H9 (cell line): ENCODE data around the gene LHPP. TPM values are rescaled to one million over a fixed set of nuclear protein-coding genes. Genes with fewer than 3 reads are reported as not detected.

Experiments
- DNase-seq: peaks from one replicate; pipeline ENCODE4 v3.0.0-alpha.2; 2017
- H2AFZ ChIP-seq: one replicate; pipeline ENCODE4 v1.6.1; 2013; ENCODE audit warnings: mild to moderate bottlenecking, low read length, control low read depth, moderate library complexity
- H2AK5ac ChIP-seq: 2 replicates; pipeline ENCODE4 v1.6.1; 2013; ENCODE audit warnings: low read length, control low read depth, mixed read lengths; ENCODE audit not compliant: insufficient read length
- H2BK120ac ChIP-seq: one replicate; pipeline ENCODE4 v1.6.1; 2013; ENCODE audit warnings: low read depth, mild to moderate bottlenecking, low read length, control low read depth, inconsistent platforms; ENCODE audit not compliant: poor library complexity, severe bottlenecking
- H2BK12ac ChIP-seq: 2 replicates; pipeline ENCODE4 v1.6.1; 2013; ENCODE audit warnings: low read length, control low read depth, mixed read lengths, low read depth; ENCODE audit not compliant: insufficient read length
- H2BK15ac ChIP-seq: 2 replicates; pipeline ENCODE4 v1.6.1; 2013; ENCODE audit warnings: low read depth, low read length, control low read depth
- H2BK20ac ChIP-seq: one replicate; pipeline ENCODE4 v1.6.1; 2013; ENCODE audit warnings: low read depth, mild to moderate bottlenecking, low read length, control low read depth, inconsistent platforms; ENCODE audit not compliant: poor library complexity, severe bottlenecking
- H2BK5ac ChIP-seq: 2 replicates; pipeline ENCODE4 v1.6.1; 2013; ENCODE audit warnings: low read length, control low read depth, mixed read lengths; ENCODE audit not compliant: insufficient read length
- H3K14ac ChIP-seq: 2 replicates; pipeline ENCODE4 v1.6.1; 2013; ENCODE audit warnings: low read length, control low read depth; ENCODE audit not compliant: insufficient read depth
- H3K18ac ChIP-seq: 2 replicates; pipeline ENCODE4 v1.6.1; 2013; ENCODE audit warnings: low read depth, mild to moderate bottlenecking, mixed read lengths, low read length, control low read depth; ENCODE audit not compliant: insufficient read length
- H3K23ac ChIP-seq: 2 replicates; pipeline ENCODE4 v1.6.1; 2013; ENCODE audit warnings: low read length, control low read depth, mixed read lengths, low read depth; ENCODE audit not compliant: insufficient read length
- H3K23me2 ChIP-seq: 2 replicates; pipeline ENCODE4 v1.6.1; 2013; ENCODE audit warnings: low read depth, mild to moderate bottlenecking, mixed read lengths, low read length, control low read depth; ENCODE audit not compliant: insufficient read length, poor library complexity, severe bottlenecking
- H3K27ac ChIP-seq: 2 replicates; pipeline ENCODE4 v1.5.1; 2013; ENCODE audit warnings: low read length, control low read depth, mixed read lengths, low read depth; ENCODE audit not compliant: insufficient read length
- H3K27me3 ChIP-seq: 2 replicates; pipeline ENCODE4 v1.6.1; 2013; ENCODE audit warnings: low read length, control low read depth, inconsistent platforms; ENCODE audit not compliant: insufficient read depth
- H3K4ac ChIP-seq: 2 replicates; pipeline ENCODE4 v1.6.1; 2013; ENCODE audit warnings: low read depth, mild to moderate bottlenecking, control low read depth, inconsistent platforms, low read length, moderate library complexity
- H3K4me1 ChIP-seq: 2 replicates; pipeline ENCODE4 v1.6.1; 2013; ENCODE audit warnings: low read length, control low read depth, inconsistent platforms; ENCODE audit not compliant: insufficient read depth
- H3K4me2 ChIP-seq: 2 replicates; pipeline ENCODE4 v1.6.1; 2013; ENCODE audit warnings: low read length, control low read depth, mixed read lengths; ENCODE audit not compliant: insufficient read length, insufficient read depth
- H3K56ac ChIP-seq: 2 replicates; pipeline ENCODE4 v1.6.1; 2013; ENCODE audit warnings: low read depth, mild to moderate bottlenecking, mixed read lengths, low read length, control low read depth; ENCODE audit not compliant: insufficient read length
- H3K79me1 ChIP-seq: 2 replicates; pipeline ENCODE4 v1.6.1; 2013; ENCODE audit warnings: low read depth, mild to moderate bottlenecking, moderate library complexity, low read length, control low read depth, inconsistent platforms; ENCODE audit not compliant: insufficient read depth, poor library complexity, severe bottlenecking
- H3K79me2 ChIP-seq: 2 replicates; pipeline ENCODE4 v1.6.1; 2013; ENCODE audit warnings: low read length, control low read depth, inconsistent platforms; ENCODE audit not compliant: insufficient read depth
- H3K9ac ChIP-seq: 2 replicates; pipeline ENCODE4 v1.6.1; 2013; ENCODE audit warnings: low read length, control low read depth, mixed read lengths; ENCODE audit not compliant: insufficient read length; ENCODE audit errors: extremely low read depth
- H3K9me3 ChIP-seq: one replicate; pipeline ENCODE4 v1.6.1; 2013; ENCODE audit warnings: low read depth, low read length, inconsistent platforms; ENCODE audit not compliant: control insufficient read depth
- H3T11ph ChIP-seq: one replicate; pipeline ENCODE4 v1.6.1; 2013; ENCODE audit warnings: mild to moderate bottlenecking, low read length, control low read depth, inconsistent platforms
- H4K20me1 ChIP-seq: one replicate; pipeline ENCODE4 v1.6.1; 2013; ENCODE audit not compliant: control insufficient read depth, insufficient read length, insufficient read depth
- H4K5ac ChIP-seq: 2 replicates; pipeline ENCODE4 v1.6.1; 2013; ENCODE audit warnings: low read depth, mild to moderate bottlenecking, mixed read lengths, low read length, control low read depth; ENCODE audit not compliant: insufficient read length
- H4K8ac ChIP-seq: replicated peaks from 2 replicates; pipeline ENCODE4 v1.6.1; 2013; ENCODE audit warnings: low read length, control low read depth, mixed read lengths, low read depth; ENCODE audit not compliant: insufficient read length
- H4K91ac ChIP-seq: 2 replicates; pipeline ENCODE4 v1.6.1; 2013; ENCODE audit warnings: low read depth, mild to moderate bottlenecking, moderate library complexity, mixed read lengths, low read length, control low read depth; ENCODE audit not compliant: insufficient read length
- H3K27ac Mint-ChIP-seq, 3 experiments: 2 replicates in 2 of 3; 3 replicates in 1 of 3; pipeline ENCODE4 v1.8.0; 2020 to 2021; ENCODE audit warnings: mixed read lengths in 3 of 3, mild to moderate bottlenecking in 1 of 3, moderate library complexity in 1 of 3
- H3K27me3 Mint-ChIP-seq: 2 replicates; pipeline ENCODE4 v1.8.0; 2021; ENCODE audit warnings: low read depth, mild to moderate bottlenecking, moderate library complexity, mixed read lengths
- H3K36me3 Mint-ChIP-seq, 3 experiments: 2 replicates in 2 of 3; 3 replicates in 1 of 3; pipeline ENCODE4 v1.8.0; 2020 to 2021; ENCODE audit warnings: low read depth in 3 of 3, mixed read lengths in 3 of 3; ENCODE audit not compliant: insufficient read depth in 1 of 3
- H3K4me1 Mint-ChIP-seq, 2 experiments: 2 replicates each; pipeline ENCODE4 v1.8.0; 2020; ENCODE audit warnings: mixed read lengths in 2 of 2
- H3K4me3 Mint-ChIP-seq, 2 experiments: 2 replicates in 1 of 2; 3 replicates in 1 of 2; pipeline ENCODE4 v1.8.0; 2020 to 2021; ENCODE audit warnings: mild to moderate bottlenecking in 2 of 2, mixed read lengths in 2 of 2, moderate library complexity in 1 of 2
- H3K9me3 Mint-ChIP-seq, 2 experiments: 2 replicates in 1 of 2; 3 replicates in 1 of 2; pipeline ENCODE4 v1.8.0; 2020; ENCODE audit warnings: mild to moderate bottlenecking in 2 of 2, mixed read lengths in 2 of 2, moderate library complexity in 1 of 2
- WGBS: extraction: QIAGEN DNeasy Blood & Tissue Kit; methylation state at CpG from one replicate; pipeline ENCODE4 v1.1.7; 2013; ENCODE audit warnings: missing lambda C conversion rate, low lambda C conversion rate, mixed read lengths; ENCODE audit not compliant: insufficient read length; ENCODE audit errors: extremely low coverage; 5-methylcytosine and 5-hydroxymethylcytosine counted together
- total RNA-seq: library from RNA; stranded (reverse); gene quantifications from 2 replicates; pipeline ENCODE4 v1.2.1, GENCODE V29; 2021
- TF ChIP-seq, protein P1 (sequence below): fragments of 200-600 bp; sonication (generic); conservative IDR thresholded peaks from 3 replicates; pipeline ENCODE4 v1.8.0; 2021; ENCODE audit warnings: antibody characterized with exemption, mild to moderate bottlenecking

Gene LHPP
- total RNA-seq, 1 experiment from 2014 or later: 29.6 TPM

DNA sequence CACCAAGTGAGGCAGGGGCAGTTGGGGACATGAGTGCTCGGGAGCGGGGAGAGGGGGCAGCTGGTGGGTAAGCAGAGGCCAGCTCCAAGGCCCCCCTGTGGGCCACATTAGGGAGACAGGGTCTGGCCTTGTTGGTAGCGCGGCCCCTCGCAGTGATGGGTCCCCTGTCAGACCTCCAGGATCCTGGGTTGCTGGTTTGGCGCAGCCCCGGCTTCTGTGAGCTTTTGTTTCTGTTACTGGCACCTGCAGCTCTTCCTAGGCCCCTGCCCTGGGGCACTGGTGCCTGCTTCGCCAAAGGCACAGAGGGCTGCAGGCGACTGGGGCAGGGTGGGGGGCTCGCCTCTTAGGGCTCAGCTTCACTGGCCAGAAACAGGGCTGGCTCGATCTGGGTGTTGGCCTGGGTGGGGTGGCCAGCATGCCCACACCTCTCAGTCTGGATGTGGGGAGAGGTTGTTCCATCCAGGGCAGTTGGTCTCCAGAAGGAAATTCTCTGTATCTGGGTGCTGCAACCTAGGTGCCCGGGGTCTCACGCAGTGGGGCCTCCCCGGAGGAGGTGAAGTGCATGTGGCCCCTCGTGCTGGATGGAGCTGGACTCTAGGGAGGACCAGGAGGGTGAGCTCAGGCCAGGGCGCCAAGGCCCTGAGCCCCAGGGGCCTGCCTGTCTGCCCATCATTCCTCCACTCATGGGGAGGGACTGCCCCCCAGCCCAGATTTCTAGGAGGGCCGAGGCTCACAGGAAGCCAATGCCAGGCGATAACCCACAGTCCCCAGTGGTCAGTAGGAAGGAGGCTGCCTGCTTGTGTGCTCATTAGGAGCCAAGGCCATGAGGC lies 138.6 kb downstream of the LHPP start:
- no peak overlapping the region for H3T11ph ChIP-seq
- H3K18ac ChIP-seq: no peak overlapping the region
- Mint-ChIP-seq H3K4me1 (peaks cover 0 to 2% of the 10 kb centered on the region in 2 experiments; a peak in 1 of 4 replicates), H3K4me3 (no peak overlapping the region), H3K36me3 (no peaks in the 10 kb centered on the region; a peak in 1 of 7 replicates), H3K9me3 (no peaks in the 10 kb centered on the region), H3K27me3 (peaks cover 4% of the 10 kb centered on the region; the same call in 1 of the 2 replicates), H3K27ac (no peak overlapping the region; a peak in 1 of 7 replicates)
- no peak overlapping the region for H2BK5ac ChIP-seq
- no peak overlapping the region for H4K5ac ChIP-seq
- no peak overlapping the region for H3K4ac ChIP-seq
- no peaks in the 10 kb centered on the region for H3K23me2 ChIP-seq
- TF ChIP-seq, protein P1, sequence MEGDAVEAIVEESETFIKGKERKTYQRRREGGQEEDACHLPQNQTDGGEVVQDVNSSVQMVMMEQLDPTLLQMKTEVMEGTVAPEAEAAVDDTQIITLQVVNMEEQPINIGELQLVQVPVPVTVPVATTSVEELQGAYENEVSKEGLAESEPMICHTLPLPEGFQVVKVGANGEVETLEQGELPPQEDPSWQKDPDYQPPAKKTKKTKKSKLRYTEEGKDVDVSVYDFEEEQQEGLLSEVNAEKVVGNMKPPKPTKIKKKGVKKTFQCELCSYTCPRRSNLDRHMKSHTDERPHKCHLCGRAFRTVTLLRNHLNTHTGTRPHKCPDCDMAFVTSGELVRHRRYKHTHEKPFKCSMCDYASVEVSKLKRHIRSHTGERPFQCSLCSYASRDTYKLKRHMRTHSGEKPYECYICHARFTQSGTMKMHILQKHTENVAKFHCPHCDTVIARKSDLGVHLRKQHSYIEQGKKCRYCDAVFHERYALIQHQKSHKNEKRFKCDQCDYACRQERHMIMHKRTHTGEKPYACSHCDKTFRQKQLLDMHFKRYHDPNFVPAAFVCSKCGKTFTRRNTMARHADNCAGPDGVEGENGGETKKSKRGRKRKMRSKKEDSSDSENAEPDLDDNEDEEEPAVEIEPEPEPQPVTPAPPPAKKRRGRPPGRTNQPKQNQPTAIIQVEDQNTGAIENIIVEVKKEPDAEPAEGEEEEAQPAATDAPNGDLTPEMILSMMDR: no peak
- H2AFZ ChIP-seq: no peak overlapping the region
- H3K27ac ChIP-seq: no peak overlapping the region
- no peak overlapping the region for H4K8ac ChIP-seq
- H3K14ac ChIP-seq: peak overlapping the region; percentile 32; the same call in 1 of the 2 replicates
- H2BK15ac ChIP-seq: no peak overlapping the region
- H2BK120ac ChIP-seq: no peak overlapping the region
- H3K4me2 ChIP-seq: no peak overlapping the region
- no peak overlapping the region for H2BK20ac ChIP-seq
- no peaks in the 10 kb centered on the region for H3K79me1 ChIP-seq
- WGBS: no CpG with 5 or more reads among the region's 18 CpGs
- no peak for DNase-seq
- H4K20me1 ChIP-seq: no peaks in the 10 kb centered on the region
- H3K4me1 ChIP-seq: no peaks in the 10 kb centered on the region
- no peaks in the 10 kb centered on the region for H3K27me3 ChIP-seq
- H3K79me2 ChIP-seq: no peaks in the 10 kb centered on the region
- no peak overlapping the region for H3K9ac ChIP-seq
- H4K91ac ChIP-seq: no peak overlapping the region
- H2AK5ac ChIP-seq: no peak overlapping the region
- H3K56ac ChIP-seq: no peak overlapping the region
- no peak overlapping the region for H3K23ac ChIP-seq
- H3K9me3 ChIP-seq: no peaks in the 10 kb centered on the region
- H2BK12ac ChIP-seq: no peak overlapping the region
